Testis (tissue), 2 donors: ENCODE data around the gene SHISA7.

Experiments
- POLR2A ChIP-seq: fragments of 450-650 bp; IDR thresholded peaks from one replicate; pipeline ENCODE4 v1.6.1; 2017; ENCODE audit warnings: antibody characterized with exemption, mild to moderate bottlenecking, moderate library complexity
- TF ChIP-seq, protein P1 (sequence below), 3 experiments: fragments of 450-650 bp in 2 of 3; fragments of 200-600 bp in 1 of 3; sonication (generic) in 1 of 3; IDR thresholded peaks; one replicate each; pipeline ENCODE4 v1.5.1; 2016 to 2019; ENCODE audit warnings: antibody characterized with exemption in 3 of 3, mild to moderate bottlenecking in 2 of 3, moderate library complexity in 1 of 3

DNA sequence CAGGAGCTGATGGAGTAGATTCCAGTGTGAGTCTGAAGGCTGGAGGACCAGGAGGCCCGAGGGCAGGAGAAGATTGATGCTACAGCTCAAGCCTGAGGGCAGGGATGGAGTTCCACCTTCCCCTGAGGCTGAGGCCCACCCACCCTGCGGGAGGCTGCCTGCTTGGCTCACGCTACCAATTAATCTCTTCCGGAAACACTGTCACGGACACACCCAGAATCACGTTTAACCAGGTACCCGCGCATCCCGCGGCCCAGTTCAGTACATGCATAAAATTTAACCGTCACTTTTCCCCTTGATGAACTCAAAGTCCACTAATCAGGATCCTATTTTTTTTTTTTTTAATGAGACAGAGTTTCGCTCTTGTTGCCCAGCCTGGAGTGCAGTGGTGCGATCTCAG is 28.2 kb upstream of the SHISA7 start:
- TF ChIP-seq, protein P1, sequence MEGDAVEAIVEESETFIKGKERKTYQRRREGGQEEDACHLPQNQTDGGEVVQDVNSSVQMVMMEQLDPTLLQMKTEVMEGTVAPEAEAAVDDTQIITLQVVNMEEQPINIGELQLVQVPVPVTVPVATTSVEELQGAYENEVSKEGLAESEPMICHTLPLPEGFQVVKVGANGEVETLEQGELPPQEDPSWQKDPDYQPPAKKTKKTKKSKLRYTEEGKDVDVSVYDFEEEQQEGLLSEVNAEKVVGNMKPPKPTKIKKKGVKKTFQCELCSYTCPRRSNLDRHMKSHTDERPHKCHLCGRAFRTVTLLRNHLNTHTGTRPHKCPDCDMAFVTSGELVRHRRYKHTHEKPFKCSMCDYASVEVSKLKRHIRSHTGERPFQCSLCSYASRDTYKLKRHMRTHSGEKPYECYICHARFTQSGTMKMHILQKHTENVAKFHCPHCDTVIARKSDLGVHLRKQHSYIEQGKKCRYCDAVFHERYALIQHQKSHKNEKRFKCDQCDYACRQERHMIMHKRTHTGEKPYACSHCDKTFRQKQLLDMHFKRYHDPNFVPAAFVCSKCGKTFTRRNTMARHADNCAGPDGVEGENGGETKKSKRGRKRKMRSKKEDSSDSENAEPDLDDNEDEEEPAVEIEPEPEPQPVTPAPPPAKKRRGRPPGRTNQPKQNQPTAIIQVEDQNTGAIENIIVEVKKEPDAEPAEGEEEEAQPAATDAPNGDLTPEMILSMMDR (IDR thresholded peaks at IDR 0.05): no peak
- TF ChIP-seq POLR2A: no peak
